Measurements from ENCODE around the gene GHRH.

DNA sequence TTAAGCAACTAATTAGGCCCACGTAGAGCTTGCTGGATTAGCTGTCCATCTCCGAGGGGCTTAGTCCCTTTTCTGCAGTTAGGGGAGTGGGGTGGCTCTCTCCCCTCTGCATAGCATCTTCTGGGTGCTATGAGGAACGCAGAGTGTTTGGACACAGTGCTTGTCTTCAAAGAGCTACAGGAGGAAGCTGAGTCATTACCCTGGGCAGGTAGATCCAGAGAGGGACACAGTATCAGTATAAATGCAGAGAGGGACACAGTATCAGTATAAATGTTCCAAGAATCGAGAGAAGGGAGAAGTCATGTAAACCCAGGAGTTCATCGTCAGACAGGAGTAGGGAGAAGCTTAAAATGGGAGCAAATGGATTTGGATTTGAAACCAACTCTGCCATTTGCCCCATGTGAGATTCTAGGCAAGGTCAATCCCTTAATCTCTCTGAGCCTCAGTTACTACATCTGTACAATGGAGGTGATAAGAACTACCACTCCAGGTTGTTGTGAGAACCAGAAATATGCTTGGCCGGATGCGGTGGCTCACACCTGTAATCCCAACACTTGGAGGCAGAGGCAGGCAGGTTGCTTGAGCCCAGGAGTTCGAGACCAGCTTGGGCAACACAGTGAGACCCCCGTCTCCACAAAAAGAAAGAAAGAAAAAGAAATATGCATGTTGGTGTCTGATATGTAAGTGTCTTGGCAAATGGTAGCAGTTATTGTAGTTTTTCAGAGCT, 5.5 kb upstream of the GHRH start:
- TF ChIP-seq EZH2 (IDR thresholded peaks at IDR 0.05; ENCODE audit: borderline replicate concordance, insufficient read depth, low read depth, low read length, poor library complexity, severe bottlenecking) = no peak
- TF ChIP-seq, protein P1, sequence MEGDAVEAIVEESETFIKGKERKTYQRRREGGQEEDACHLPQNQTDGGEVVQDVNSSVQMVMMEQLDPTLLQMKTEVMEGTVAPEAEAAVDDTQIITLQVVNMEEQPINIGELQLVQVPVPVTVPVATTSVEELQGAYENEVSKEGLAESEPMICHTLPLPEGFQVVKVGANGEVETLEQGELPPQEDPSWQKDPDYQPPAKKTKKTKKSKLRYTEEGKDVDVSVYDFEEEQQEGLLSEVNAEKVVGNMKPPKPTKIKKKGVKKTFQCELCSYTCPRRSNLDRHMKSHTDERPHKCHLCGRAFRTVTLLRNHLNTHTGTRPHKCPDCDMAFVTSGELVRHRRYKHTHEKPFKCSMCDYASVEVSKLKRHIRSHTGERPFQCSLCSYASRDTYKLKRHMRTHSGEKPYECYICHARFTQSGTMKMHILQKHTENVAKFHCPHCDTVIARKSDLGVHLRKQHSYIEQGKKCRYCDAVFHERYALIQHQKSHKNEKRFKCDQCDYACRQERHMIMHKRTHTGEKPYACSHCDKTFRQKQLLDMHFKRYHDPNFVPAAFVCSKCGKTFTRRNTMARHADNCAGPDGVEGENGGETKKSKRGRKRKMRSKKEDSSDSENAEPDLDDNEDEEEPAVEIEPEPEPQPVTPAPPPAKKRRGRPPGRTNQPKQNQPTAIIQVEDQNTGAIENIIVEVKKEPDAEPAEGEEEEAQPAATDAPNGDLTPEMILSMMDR (IDR thresholded peaks at IDR 0.05) = no peak
